GM18951 (cell line): ENCODE results near the gene GGTLC2.
"Not testable (repeated sequence)": the region's sequence is repeated elsewhere in the genome, so short reads cannot be mapped to it uniquely, and the experiment has no call there.

Experiments used
- POLR2A ChIP-seq: IDR thresholded peaks from 4 replicates; pipeline ENCODE4 v1.6.1; 2011; ENCODE audit warnings: mild to moderate bottlenecking; ENCODE audit not compliant: insufficient read length, insufficient read depth; ENCODE audit errors: extremely low read depth
- in situ Hi-C: fragments of 300-500 bp; cut with MboI; formaldehyde crosslinking; loops from one replicate; pipeline ENCODE4 v1.12.0; 2022; ENCODE audit warnings: low sequenced_read_pairs, mixed read lengths, inconsistent platforms; ENCODE audit not compliant: unreplicated experiment

GGTLC2 gene

DNA sequence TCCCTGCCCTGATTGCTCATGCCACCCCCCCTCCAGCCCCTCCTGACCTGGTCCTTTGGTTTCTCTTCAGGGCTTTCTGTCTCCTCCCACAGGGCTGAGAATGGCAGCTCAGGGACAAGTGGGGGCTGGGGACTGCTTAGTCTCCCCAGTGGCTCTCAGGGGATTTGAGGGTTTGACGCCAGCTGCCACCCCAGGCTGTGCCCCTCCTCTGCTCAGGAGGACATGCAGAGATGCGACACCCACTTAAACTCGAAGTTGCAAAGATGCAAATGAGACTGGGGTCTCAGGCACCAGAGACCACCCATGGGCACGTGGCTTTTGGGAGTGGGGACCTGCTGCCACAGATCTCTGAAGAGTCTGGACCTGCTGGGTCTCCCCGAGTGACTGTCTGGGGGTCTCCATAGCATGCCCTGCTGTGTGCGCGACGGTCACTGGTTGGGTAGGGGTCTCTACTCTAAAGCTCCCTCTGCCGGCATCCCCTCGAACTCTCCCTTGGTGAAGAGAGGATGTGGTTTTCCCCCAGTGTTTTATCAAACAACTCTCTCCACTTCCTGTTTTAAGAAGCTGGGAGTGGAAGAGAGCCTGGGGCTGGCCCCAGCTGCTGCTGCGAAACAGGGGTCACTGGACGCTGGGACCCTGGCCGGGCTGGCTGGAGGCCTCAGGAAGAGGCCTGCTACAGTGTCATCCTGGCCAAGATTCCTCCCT, 9.4 kb downstream of the GGTLC2 start:
- in situ Hi-C loops: not testable (repeated sequence)

DNA sequence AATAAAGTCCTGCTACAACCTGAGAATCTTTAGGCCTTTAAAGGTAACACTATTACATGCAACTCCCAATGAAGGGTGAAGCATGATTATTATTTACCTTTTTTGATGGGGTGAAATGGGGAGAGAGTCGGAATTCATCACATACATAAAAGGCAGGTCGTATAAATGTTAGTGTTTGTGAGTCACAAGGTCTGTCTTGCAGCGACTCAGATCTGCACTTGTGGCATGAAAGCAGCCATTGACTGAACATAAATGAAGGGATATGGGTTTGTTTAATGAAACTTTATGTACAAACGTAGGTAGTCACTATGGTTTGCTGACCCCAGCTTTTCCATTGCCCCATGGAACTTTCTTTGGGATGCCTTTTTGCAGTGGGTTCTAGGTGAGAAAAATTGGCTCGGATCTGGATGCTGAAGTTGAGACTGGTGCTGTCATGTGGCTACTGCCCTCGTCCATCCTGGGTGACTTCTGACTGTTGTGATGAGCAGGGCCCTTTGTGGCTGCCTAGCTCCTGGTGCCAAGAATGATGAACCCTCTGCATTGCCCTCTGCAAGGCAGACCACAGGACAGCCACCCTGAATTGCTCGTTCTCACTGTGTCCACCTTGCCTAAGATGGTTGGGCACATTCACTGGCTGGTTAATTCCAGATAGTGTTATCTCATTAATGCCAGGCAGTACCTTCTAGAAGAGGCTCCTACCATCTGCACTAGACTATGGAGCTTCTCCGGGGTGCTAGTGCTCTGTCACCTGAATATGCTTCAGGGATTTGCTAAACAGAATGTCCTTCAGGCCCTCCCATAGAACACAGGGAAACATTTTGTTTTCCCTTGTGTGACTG, 11.3 kb downstream of the GGTLC2 start:
- TF ChIP-seq POLR2A: no peak
- in situ Hi-C loops: no loop called here

DNA sequence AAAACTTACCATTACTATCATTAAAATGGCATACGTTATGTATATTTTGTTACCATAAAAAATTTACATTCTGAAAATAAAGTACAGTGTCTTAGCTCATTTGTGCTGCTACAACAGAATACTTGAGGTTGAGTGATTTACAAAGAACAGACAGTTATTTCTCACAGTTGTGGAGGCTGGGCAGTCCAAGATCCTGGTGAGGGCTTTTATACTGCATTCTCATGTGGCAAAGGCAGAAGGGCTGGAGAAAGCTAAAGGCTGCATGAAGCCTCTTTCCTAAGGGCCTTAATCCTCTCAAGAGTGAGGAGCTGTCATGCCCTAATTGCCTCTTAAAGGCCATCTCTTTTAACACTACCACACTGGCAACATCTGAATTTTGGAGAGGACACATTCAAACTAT, 13.3 kb downstream of the GGTLC2 start:
- in situ Hi-C loops: no loop called here
- no peak for TF ChIP-seq POLR2A

DNA sequence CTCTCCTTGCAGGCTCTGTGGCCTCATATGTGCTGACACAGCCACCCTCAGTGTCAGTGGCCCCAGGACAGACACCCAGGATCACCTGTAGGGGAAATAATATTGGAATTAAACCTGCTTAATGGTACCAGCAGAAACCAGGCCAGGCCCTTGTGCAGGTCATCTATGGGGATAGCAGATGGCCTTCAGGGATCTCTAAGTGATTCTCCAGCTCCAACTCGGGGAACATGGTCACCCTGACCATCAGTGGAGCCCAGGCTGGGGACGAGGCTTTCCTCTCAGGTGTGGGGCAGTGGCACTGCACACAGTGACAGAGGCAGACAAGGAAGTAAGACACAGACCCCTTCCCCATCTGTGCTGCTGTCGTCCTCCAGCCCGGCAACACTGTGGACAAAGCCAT, 16.9 kb downstream of the GGTLC2 start:
- in situ Hi-C loops: no loop called here
- no peak for TF ChIP-seq POLR2A

DNA sequence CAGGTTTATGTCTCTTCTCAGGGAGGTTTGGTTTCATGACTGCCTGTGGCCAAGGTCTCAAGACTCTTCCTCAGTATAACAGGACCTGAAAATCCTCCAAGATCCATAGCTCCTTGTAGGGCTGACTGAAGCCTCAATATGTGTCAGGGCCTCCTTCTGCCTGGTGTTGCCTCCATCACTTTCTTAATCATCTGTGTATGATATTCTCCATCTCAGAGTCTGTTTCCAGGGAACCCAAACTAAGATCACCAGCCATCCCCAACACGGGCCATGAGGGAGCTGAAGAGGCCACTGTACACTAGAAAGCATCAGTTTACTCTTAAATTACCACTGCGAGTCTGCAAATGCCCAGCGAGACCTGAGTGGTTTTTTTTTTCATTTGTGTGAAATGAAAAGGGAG, 17.7 kb downstream of the GGTLC2 start:
- in situ Hi-C loops: no loop called here

DNA sequence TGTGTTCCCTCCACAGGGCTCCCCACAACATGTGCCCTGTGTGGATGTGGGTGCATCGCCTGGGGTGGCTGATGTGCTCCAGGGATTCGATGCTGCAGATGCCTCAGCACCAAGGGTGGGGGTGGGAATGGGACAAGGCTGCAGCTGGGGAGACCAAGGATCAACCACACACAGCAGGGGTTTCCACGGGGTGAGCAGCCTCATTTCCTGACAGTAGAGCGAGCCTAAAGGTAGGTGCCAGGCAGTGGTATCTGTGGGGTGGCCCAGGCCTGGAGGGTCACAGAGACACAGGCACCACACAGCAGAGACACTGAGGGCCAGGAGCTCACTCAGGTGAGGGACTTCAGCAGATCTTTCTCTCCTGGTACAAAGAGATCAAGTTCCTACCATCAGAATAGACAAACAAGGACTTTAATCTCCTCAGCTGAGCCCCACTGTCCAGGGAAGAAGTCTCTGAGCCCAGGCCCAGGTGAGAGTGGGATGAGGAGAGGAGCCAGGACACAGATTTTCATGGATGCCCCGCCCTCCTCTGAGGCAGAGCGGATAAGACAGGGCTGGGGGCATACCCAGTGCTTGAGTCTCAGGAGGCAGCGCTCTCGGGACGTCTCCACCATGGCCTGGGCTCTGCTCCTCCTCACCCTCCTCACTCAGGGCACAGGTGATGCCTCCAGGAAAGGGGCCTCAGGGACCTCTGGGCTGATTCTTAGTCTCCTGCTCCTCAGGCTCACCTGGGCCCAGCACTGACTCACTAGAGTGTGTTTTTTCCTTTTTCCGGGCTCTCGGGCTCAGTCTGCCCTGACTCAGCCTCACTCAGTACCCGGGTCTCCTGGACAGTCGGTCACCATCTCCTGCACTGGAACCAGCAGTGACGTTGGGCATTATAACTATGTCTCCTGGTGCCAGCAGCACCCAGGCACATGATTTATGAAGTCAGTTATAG, 19.7 kb downstream of the GGTLC2 start:
- in situ Hi-C loops: no loop called here
- TF ChIP-seq POLR2A: no peak

More for the DNA sequence above, 17.7 kb downstream of the GGTLC2 start:
- TF ChIP-seq POLR2A: no peak

DNA sequence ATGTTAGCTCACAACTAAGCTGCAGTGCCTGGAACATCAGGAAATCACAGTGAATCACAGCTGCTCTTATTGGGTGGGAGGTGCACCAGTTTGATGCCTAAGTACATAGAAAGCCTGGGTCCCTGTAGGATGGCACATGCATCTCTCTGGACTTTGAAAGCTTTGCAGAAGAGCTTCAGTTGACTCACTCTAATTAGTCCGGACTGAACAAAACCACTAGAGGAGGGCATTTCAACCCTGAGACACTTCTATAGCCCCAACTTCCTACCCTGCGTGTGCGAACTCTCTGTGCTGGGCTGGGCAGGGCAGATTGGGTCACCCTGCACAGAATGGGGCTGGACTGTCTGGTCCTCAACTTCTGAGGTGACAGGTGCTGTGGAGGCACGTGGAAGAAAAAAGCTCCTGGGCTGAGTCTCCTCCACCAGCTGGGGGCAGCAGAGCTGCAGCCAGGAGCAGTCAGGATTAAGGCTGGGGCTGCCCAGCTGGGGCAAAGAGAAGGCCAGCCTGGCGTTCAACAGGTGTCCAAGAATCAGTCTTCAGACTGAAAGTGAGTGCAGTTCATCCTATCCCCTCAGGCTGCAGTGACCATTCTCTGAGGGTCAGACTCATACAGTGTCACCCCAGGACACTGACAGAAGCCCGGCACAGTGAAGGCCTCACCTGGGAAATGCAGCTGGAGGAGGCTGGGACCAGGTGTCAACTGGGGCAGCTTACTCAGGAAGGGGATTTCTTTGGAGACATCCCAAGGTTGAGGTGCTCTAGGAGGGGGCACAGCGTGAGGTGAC, 22.1 kb downstream of the GGTLC2 start:
- in situ Hi-C loops: no loop called here
- no peak for TF ChIP-seq POLR2A

DNA sequence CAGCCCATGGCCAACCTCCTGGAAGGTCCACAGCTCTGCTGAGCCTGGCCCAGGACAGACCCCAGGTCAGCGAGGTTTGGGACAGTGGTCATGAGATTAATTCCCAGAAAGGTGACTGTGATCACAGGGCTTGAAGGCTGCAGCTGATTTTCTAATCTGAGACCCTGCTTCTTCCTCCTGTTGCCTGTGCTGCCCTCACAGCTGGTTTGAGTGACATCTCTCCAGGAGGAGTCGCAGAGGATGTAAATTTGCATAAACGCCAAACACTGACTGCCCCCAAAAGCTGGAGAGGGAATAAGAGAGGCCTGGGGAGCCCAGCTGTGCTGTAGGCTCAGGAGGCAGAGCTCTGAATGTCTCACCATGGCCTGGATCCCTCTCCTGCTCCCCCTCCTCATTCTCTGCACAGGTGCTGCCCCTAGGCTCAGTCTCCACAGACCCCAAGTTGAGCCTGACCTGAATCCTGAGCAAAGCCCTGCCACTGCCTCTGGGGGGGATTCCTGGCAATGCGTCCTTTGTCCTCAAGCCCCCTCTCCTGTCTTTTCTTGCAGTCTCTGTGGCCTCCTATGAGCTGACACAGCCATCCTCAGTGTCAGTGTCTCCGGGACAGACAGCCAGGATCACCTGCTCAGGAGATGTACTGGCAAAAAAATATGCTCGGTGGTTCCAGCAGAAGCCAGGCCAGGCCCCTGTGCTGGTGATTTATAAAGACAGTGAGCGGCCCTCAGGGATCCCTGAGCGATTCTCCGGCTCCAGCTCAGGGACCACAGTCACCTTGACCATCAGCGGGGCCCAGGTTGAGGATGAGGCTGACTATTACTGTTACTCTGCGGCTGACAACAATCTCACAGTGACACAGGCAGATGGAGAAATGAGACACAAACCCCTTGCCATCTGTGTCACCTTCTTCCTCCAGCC, 23.8 kb downstream of the GGTLC2 start:
- TF ChIP-seq POLR2A: no peak
- in situ Hi-C loops: no loop called here

DNA sequence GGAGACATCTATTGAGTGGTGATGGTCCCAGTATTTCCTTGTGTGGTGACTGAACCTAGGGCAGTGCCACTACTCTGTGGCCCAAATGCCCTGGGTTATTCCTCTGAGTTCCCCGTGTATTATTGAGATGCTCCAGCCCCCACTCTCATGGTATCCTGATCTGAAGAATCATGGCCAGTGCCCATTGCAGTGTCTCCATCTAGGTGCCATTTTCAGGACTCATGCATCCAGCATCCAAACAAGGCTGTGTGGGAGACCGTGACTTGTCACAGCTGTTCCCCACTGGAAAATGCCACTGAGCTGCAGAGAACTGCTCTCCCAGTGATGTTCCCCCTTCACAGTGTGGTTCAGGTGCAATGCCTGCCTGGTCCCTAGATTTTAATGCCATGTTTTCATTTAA, 24.7 kb downstream of the GGTLC2 start:
- in situ Hi-C loops: no loop called here

DNA sequence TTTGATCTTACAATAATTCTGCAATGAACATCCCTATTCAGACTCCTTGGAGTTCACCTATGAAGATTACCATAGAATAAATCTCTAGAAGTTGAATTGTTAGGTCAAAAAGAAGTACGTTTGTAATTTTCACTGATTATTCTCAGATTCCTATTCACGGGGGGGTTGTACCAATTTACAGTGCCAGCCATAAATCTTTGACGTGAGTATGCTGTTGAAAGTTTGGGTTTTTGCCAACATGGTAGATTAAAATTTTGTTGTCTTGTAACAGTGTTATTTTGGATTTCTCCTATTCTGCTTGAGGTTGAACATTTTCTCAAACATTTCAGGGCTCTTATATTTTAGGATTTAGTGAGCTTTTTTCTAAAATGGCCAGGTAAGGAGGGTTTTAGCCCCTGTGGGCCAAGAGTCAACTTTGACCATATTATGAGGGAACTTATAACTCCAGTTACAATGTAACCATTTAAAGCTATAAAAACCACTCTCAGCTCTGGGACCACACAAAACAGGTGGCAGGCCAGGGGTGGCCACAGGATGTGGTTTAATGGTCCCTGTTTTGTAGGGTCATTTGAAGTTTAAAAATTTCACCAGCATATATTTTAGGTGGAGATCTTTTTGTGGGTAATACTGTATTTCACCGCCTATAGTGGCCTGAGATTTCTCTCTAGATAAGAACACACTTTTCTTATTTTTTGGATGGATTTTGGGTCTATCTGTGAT, 25.8 kb downstream of the GGTLC2 start:
- in situ Hi-C loops: no loop called here
- TF ChIP-seq POLR2A: no peak

More for the DNA sequence above, 24.7 kb downstream of the GGTLC2 start:
- TF ChIP-seq POLR2A: no peak

DNA sequence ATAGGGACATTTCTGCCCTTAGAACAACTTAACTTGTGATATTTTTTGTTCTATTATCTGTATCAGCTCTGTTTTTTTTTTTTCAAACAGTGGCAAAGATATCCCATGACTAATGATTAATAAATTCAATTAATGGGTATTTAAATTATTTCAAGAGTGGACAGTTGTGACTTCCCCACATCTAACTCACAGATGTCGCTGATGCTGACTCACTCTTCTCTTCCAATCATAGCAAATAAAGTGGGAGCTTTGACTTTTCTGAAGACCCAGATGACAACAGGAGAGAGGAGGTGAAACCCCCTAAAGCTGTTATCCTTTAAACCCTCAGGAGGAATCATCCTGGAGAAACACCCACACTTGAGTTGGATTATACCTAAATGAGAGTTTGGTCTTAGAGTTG, 27.1 kb downstream of the GGTLC2 start:
- in situ Hi-C loops: no loop called here

More for the DNA sequence above, 27.1 kb downstream of the GGTLC2 start:
- no peak for TF ChIP-seq POLR2A
